Lower leg skin (tissue), 3 donors: ENCODE results near the gene S100A2.
"Not testable (repeated sequence)": the region's sequence is repeated elsewhere in the genome, so short reads cannot be mapped to it uniquely, and the experiment has no call there.

Source experiments
- CTCF ChIP-seq, 3 donors: fragments of 450-650 bp; IDR thresholded peaks; one replicate each; pipeline ENCODE4 v1.5.1; 2016; ENCODE audit warnings: antibody characterized with exemption in 3 of 3, mild to moderate bottlenecking in 3 of 3, moderate library complexity in 2 of 3
- POLR2A ChIP-seq, 2 donors: fragments of 450-650 bp; IDR thresholded peaks; one replicate each; pipeline ENCODE4 v1.6.1; 2016 to 2017; ENCODE audit warnings: antibody characterized with exemption in 2 of 2, mild to moderate bottlenecking in 1 of 2, moderate library complexity in 1 of 2

GRCh38 chr1:153520137-153520691 lies 45.4 kb downstream of the S100A2 start:
- not testable (repeated sequence) for TF ChIP-seq CTCF, POLR2A (IDR thresholded peaks at IDR 0.05)
